Measurements from ENCODE around the gene USP5.

DNA sequence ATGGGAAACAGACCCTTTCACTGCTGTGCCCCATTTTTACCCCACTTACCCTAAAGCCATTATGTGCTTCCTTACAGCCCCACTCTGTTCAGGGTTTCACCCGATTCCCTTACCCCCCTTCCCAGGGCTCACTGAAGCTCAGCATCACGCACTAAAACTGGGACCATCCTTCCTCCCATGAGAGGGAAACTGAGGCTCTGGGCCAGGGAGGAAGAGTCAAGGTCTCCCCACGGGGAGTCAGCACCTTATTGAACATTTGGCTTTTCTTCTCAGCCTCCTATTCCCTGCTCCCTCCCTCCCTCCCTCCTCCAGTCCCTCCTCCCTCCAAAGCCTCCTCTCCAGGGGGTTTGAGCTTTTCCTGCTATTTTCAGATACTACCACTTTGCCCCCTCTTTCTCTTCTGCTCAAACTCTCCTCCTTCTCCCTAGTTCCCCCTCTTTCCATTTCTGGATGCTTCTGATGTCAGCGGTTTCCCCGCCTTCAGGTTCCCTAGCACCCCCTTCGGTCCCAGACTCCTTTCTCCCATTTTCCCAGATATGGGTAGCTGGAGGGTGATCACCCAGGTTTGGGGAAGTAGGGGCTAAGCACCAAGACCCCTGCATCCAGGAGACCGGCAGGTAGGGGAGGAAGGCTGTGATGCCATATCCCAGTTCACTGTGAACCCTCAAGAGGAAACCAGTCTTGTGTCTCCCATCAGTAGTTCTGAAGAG, 29.4 kb upstream of the USP5 start:
- TF ChIP-seq POLR2A (IDR thresholded peaks at IDR 0.05): no peak
- TF ChIP-seq, protein P1, sequence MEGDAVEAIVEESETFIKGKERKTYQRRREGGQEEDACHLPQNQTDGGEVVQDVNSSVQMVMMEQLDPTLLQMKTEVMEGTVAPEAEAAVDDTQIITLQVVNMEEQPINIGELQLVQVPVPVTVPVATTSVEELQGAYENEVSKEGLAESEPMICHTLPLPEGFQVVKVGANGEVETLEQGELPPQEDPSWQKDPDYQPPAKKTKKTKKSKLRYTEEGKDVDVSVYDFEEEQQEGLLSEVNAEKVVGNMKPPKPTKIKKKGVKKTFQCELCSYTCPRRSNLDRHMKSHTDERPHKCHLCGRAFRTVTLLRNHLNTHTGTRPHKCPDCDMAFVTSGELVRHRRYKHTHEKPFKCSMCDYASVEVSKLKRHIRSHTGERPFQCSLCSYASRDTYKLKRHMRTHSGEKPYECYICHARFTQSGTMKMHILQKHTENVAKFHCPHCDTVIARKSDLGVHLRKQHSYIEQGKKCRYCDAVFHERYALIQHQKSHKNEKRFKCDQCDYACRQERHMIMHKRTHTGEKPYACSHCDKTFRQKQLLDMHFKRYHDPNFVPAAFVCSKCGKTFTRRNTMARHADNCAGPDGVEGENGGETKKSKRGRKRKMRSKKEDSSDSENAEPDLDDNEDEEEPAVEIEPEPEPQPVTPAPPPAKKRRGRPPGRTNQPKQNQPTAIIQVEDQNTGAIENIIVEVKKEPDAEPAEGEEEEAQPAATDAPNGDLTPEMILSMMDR (IDR thresholded peaks at IDR 0.05): no peak

Measured in testis (tissue), 2 donors.